GM21360 (cell line): ENCODE measurements around the gene ZNF776.
A peak's percentile ranks its signal among the peaks of the same experiment; 100 is the strongest.
"Not testable (repeated sequence)": the region's sequence is repeated elsewhere in the genome, so short reads cannot be mapped to it uniquely, and the experiment has no call there.

ENCODE experiments used
- ATAC-seq: cut with Tn5 transposase; IDR thresholded peaks from one replicate; pipeline ENCODE4 v1.9.1; 2021; ENCODE audit warnings: mild to moderate bottlenecking, moderate library complexity; ENCODE audit not compliant: unreplicated experiment

ZNF776 gene

GRCh38 chr19:57746580-57747471, at the start of gene ZNF776:
ZNF776 (plus strand) TSS chr19:57746815; CDS start chr19:57747059, 244 bp downstream.
- peak; percentile 90 for ATAC-seq

- no peak for ATAC-seq
Measured at GRCh38 chr19:57701625-57702024, 45.0 kb upstream of the ZNF776 start.

- no peak for ATAC-seq
Measured at GRCh38 chr19:57706346-57706745, 40.3 kb upstream of the ZNF776 start.

- ATAC-seq, result no peak
Measured at GRCh38 chr19:57708641-57709361, 37.8 kb upstream of the ZNF776 start, which contains the start of gene ZNF154. ZNF154 (minus strand) TSS chr19:57709204; CDS start chr19:57708971, 233 bp downstream.

GRCh38 chr19:57709616-57710015, 37.0 kb upstream of the ZNF776 start:
- ATAC-seq, result no peak

- ATAC-seq, result no peak
Measured at GRCh38 chr19:57712222-57712621, 34.4 kb upstream of the ZNF776 start.

GRCh38 chr19:57719424-57719823, 27.2 kb upstream of the ZNF776 start:
- ATAC-seq, result no peak

GRCh38 chr19:57719901-57720519, 26.6 kb upstream of the ZNF776 start:
- no peak for ATAC-seq

GRCh38 chr19:57720878-57721277, 25.7 kb upstream of the ZNF776 start:
- no peak for ATAC-seq

- not testable (repeated sequence) for ATAC-seq
Measured at GRCh38 chr19:57738320-57738719, 8.3 kb upstream of the ZNF776 start.

- ATAC-seq, result not testable (repeated sequence)
Measured at GRCh38 chr19:57738770-57739169, 7.8 kb upstream of the ZNF776 start.

GRCh38 chr19:57747472-57747807, 825 bp downstream of the ZNF776 start:
- no peak for ATAC-seq

GRCh38 chr19:57748029-57748428, 1.4 kb downstream of the ZNF776 start:
- no peak for ATAC-seq

- no peak for ATAC-seq
Measured at GRCh38 chr19:57754091-57754673, 7.6 kb downstream of the ZNF776 start.

- no peak for ATAC-seq
Measured at GRCh38 chr19:57755031-57755430, 8.4 kb downstream of the ZNF776 start.

- no peak for ATAC-seq
Measured at GRCh38 chr19:57757941-57758340, 11.3 kb downstream of the ZNF776 start.

GRCh38 chr19:57759096-57759495, 12.5 kb downstream of the ZNF776 start:
- ATAC-seq, result no peak

- peak; percentile 90 for ATAC-seq
Measured at GRCh38 chr19:57769345-57770131, 22.9 kb downstream of the ZNF776 start, which contains the start of gene ZNF586. ZNF586 (plus strand) TSS chr19:57769676; CDS start chr19:57769843, 167 bp downstream.

- no peak for ATAC-seq
Measured at GRCh38 chr19:57771417-57771816, 24.8 kb downstream of the ZNF776 start.

GRCh38 chr19:57773488-57773887, 26.9 kb downstream of the ZNF776 start:
- ATAC-seq, result no peak
